Measurements from ENCODE around the gene ADAM12.

Gene ADAM12

GRCh38 chr10:126087796-126088505, 300.3 kb downstream of the ADAM12 start:
- TF ChIP-seq FOXM1 (IDR thresholded peaks at IDR 0.05; ENCODE audit: borderline replicate concordance, low read depth): no peak
- no peak for TF ChIP-seq USF1 (IDR thresholded peaks at IDR 0.05)
- no peak for TF ChIP-seq YY1 (IDR thresholded peaks at IDR 0.05; ENCODE audit: low read depth)
- no peak for TF ChIP-seq EP300 (IDR thresholded peaks at IDR 0.05; ENCODE audit: borderline replicate concordance)
- TF ChIP-seq CEBPB (IDR thresholded peaks at IDR 0.05): no peak
- no peak for TF ChIP-seq TAF1 (IDR thresholded peaks at IDR 0.05; ENCODE audit: low read depth)
- no peak for TF ChIP-seq REST (IDR thresholded peaks at IDR 0.05; ENCODE audit: low read depth)
- no peak for TF ChIP-seq TEAD4 (IDR thresholded peaks at IDR 0.05)

- no peak for TF ChIP-seq EP300 (IDR thresholded peaks at IDR 0.05; ENCODE audit: borderline replicate concordance)
- TF ChIP-seq USF1 (IDR thresholded peaks at IDR 0.05): no peak
- TF ChIP-seq TCF12 (IDR thresholded peaks at IDR 0.05; ENCODE audit: low read depth): no peak
- TF ChIP-seq TEAD4 (IDR thresholded peaks at IDR 0.05): no peak
- no peak for TF ChIP-seq ZBTB7A (IDR thresholded peaks at IDR 0.05; ENCODE audit: low read depth)
- TF ChIP-seq RAD21 (IDR thresholded peaks at IDR 0.05; ENCODE audit: low read depth): no peak
- no peak for TF ChIP-seq FOXM1 (IDR thresholded peaks at IDR 0.05; ENCODE audit: borderline replicate concordance, low read depth)
- no peak for TF ChIP-seq YY1 (IDR thresholded peaks at IDR 0.05; ENCODE audit: low read depth)
- TF ChIP-seq MAX (IDR thresholded peaks at IDR 0.05): no peak
- TF ChIP-seq CEBPB (IDR thresholded peaks at IDR 0.05): no peak
- TF ChIP-seq EGR1 (IDR thresholded peaks at IDR 0.05): no peak
- TF ChIP-seq REST (IDR thresholded peaks at IDR 0.05; ENCODE audit: low read depth): no peak
- TF ChIP-seq TAF1 (IDR thresholded peaks at IDR 0.05; ENCODE audit: low read depth): no peak
- no peak for TF ChIP-seq CREB1 (IDR thresholded peaks at IDR 0.05; ENCODE audit: low read depth)
- TF ChIP-seq NFIC (IDR thresholded peaks at IDR 0.05): no peak
Observed at GRCh38 chr10:126087153-126087680, 301.1 kb downstream of the ADAM12 start.

- TF ChIP-seq TEAD4 (IDR thresholded peaks at IDR 0.05) (no peak), TAF1 (IDR thresholded peaks at IDR 0.05; ENCODE audit: low read depth) (no peak), TCF12 (IDR thresholded peaks at IDR 0.05; ENCODE audit: low read depth) (no peak), CREB1 (IDR thresholded peaks at IDR 0.05; ENCODE audit: low read depth) (no peak), USF1 (IDR thresholded peaks at IDR 0.05) (no peak), EGR1 (IDR thresholded peaks at IDR 0.05) (no peak), YY1 (IDR thresholded peaks at IDR 0.05; ENCODE audit: low read depth) (no peak), FOXM1 (IDR thresholded peaks at IDR 0.05; ENCODE audit: borderline replicate concordance, low read depth) (no peak), REST (IDR thresholded peaks at IDR 0.05; ENCODE audit: low read depth) (no peak), EP300 (IDR thresholded peaks at IDR 0.05; ENCODE audit: borderline replicate concordance) (no peak), NFIC (IDR thresholded peaks at IDR 0.05) (no peak), MAX (IDR thresholded peaks at IDR 0.05) (no peak), RAD21 (IDR thresholded peaks at IDR 0.05; ENCODE audit: low read depth) (no peak), ZBTB7A (IDR thresholded peaks at IDR 0.05; ENCODE audit: low read depth) (no peak), CEBPB (IDR thresholded peaks at IDR 0.05) (no peak)
Observed at GRCh38 chr10:126085806-126086205, 302.5 kb downstream of the ADAM12 start.
